HepG2 (cell line): ENCODE measurements around the gene ADSS1. TPM values are rescaled to one million over a fixed set of nuclear protein-coding genes. Genes with fewer than 3 reads are reported as not detected.

Experiments used
- ARNTL ChIP-seq: sonication (generic); formaldehyde crosslinking; IDR thresholded peaks from 2 replicates; pipeline ENCODE4 v1.4.0; 2020; ENCODE audit warnings: mild to moderate bottlenecking, missing genetic modification reagents
- KDM5B ChIP-seq: sonication (generic); formaldehyde crosslinking; IDR thresholded peaks from 2 replicates; pipeline ENCODE4 v1.4.0; 2020; ENCODE audit warnings: missing genetic modification reagents, mild to moderate bottlenecking, borderline replicate concordance
- MATR3 ChIP-seq: sonication (generic); formaldehyde crosslinking; IDR thresholded peaks from 2 replicates; pipeline ENCODE4 v1.4.0; 2020; ENCODE audit warnings: missing genetic modification reagents
- MZF1 ChIP-seq: sonication (generic); formaldehyde crosslinking; IDR thresholded peaks from 2 replicates; pipeline ENCODE4 v1.8.1; 2023; ENCODE audit warnings: mild to moderate bottlenecking, missing genetic modification reagents, borderline replicate concordance
- NR2C2 ChIP-seq: sonication (generic); formaldehyde crosslinking; IDR thresholded peaks from 2 replicates; pipeline ENCODE4 v1.4.0; 2020; ENCODE audit warnings: missing genetic modification reagents, mild to moderate bottlenecking, moderate library complexity, borderline replicate concordance
- PHF8 ChIP-seq: sonication (generic); formaldehyde crosslinking; IDR thresholded peaks from 2 replicates; pipeline ENCODE4 v1.5.0; 2020; ENCODE audit warnings: missing genetic modification reagents
- RORA ChIP-seq: sonication (generic); formaldehyde crosslinking; IDR thresholded peaks from 2 replicates; pipeline ENCODE4 v1.5.0; 2020; ENCODE audit warnings: mild to moderate bottlenecking, missing genetic modification reagents, moderate library complexity
- ZNF124 ChIP-seq: sonication (generic); formaldehyde crosslinking; IDR thresholded peaks from 2 replicates; pipeline ENCODE4 v1.4.0; 2020; ENCODE audit warnings: missing genetic modification reagents
- ZNF225 ChIP-seq: sonication (generic); formaldehyde crosslinking; IDR thresholded peaks from 2 replicates; pipeline ENCODE4 v1.4.0; 2020; ENCODE audit warnings: mild to moderate bottlenecking, missing genetic modification reagents
- ZNF253 ChIP-seq: sonication (generic); formaldehyde crosslinking; IDR thresholded peaks from 2 replicates; pipeline ENCODE4 v1.8.0; 2022; ENCODE audit warnings: mild to moderate bottlenecking, missing genetic modification reagents, borderline replicate concordance
- ZNF446 ChIP-seq: sonication (generic); formaldehyde crosslinking; IDR thresholded peaks from 2 replicates; pipeline ENCODE4 v1.5.0; 2020; ENCODE audit warnings: mild to moderate bottlenecking, missing genetic modification reagents
- ZNF747 ChIP-seq: sonication (generic); formaldehyde crosslinking; IDR thresholded peaks from 2 replicates; pipeline ENCODE4 v1.8.1; 2023; ENCODE audit warnings: missing genetic modification reagents, mild to moderate bottlenecking, borderline replicate concordance
- ZSCAN21 ChIP-seq: sonication (generic); formaldehyde crosslinking; IDR thresholded peaks from 2 replicates; pipeline ENCODE4 v1.8.0; 2022; ENCODE audit warnings: mild to moderate bottlenecking, missing genetic modification reagents, moderate library complexity, borderline replicate concordance
- polyA plus RNA-seq, 8 experiments: library from polyadenylated mRNA; depleted of rRNA in 3 of 8; stranded (reverse) in 7 of 8; unstranded in 1 of 8; fragments of >200 nt; fragmentation: Illumina TruSeq in 4 of 8; extraction: Trizol in 4 of 8; gene quantifications; 2 replicates each; pipeline versions ENCODE4 v1.2.1 to v1.2.3, GENCODE V29; 2011 to 2016; ENCODE audit warnings: low read depth in 4 of 8, missing spikeins in 1 of 8, mixed read lengths in 1 of 8; ENCODE audit not compliant: insufficient read depth in 1 of 8
- total RNA-seq, 5 experiments: library from RNA; depleted of rRNA; stranded (reverse); fragments of >200 nt; fragmentation: Illumina TruSeq; extraction: Trizol; gene quantifications; 2 replicates each; pipeline ENCODE4 v1.2.3, GENCODE V29; 2016; ENCODE audit warnings: low read depth in 1 of 5
- TF ChIP-seq, protein P1 (sequence below): IDR thresholded peaks from 2 replicates; pipeline ENCODE4 v1.6.1; 2016; ENCODE audit warnings: low read depth, control low read depth
- TF ChIP-seq, protein P2 (sequence below), 2 experiments: sonication (generic) in 1 of 2; formaldehyde crosslinking in 1 of 2; IDR thresholded peaks; 2 replicates each; pipeline versions ENCODE4 v1.4.0 to v1.6.1; 2018 to 2020; ENCODE audit warnings: missing genetic modification reagents in 2 of 2, borderline replicate concordance in 1 of 2, low read depth in 1 of 2, mild to moderate bottlenecking in 1 of 2, missing biosample characterization in 1 of 2
- TF ChIP-seq, protein P3 (sequence below): sonication (generic); formaldehyde crosslinking; IDR thresholded peaks from 2 replicates; pipeline ENCODE4 v1.5.1; 2020; ENCODE audit warnings: mild to moderate bottlenecking, moderate library complexity, missing genetic modification reagents
- TF ChIP-seq, protein P4 (sequence below): sonication (generic); formaldehyde crosslinking; IDR thresholded peaks from 2 replicates; pipeline ENCODE4 v1.8.1; 2023; ENCODE audit warnings: missing genetic modification reagents, mild to moderate bottlenecking, borderline replicate concordance
- TF ChIP-seq, protein P5 (sequence below): sonication (generic); formaldehyde crosslinking; IDR thresholded peaks from 2 replicates; pipeline ENCODE4 v1.9.0; 2022; ENCODE audit warnings: missing genetic modification reagents, mild to moderate bottlenecking, borderline replicate concordance
- TF ChIP-seq, protein P6 (sequence below): sonication (generic); formaldehyde crosslinking; IDR thresholded peaks from 2 replicates; pipeline ENCODE4 v1.5.1; 2020; ENCODE audit warnings: missing genetic modification reagents, mild to moderate bottlenecking, borderline replicate concordance

The ADSS1 gene
- total and polyA plus RNA-seq, 2 of the 13 experiments (the other 11 are each of a cell fraction or from before 2014, with no cell fraction given), result 1.0 to 36.7 TPM

DNA sequence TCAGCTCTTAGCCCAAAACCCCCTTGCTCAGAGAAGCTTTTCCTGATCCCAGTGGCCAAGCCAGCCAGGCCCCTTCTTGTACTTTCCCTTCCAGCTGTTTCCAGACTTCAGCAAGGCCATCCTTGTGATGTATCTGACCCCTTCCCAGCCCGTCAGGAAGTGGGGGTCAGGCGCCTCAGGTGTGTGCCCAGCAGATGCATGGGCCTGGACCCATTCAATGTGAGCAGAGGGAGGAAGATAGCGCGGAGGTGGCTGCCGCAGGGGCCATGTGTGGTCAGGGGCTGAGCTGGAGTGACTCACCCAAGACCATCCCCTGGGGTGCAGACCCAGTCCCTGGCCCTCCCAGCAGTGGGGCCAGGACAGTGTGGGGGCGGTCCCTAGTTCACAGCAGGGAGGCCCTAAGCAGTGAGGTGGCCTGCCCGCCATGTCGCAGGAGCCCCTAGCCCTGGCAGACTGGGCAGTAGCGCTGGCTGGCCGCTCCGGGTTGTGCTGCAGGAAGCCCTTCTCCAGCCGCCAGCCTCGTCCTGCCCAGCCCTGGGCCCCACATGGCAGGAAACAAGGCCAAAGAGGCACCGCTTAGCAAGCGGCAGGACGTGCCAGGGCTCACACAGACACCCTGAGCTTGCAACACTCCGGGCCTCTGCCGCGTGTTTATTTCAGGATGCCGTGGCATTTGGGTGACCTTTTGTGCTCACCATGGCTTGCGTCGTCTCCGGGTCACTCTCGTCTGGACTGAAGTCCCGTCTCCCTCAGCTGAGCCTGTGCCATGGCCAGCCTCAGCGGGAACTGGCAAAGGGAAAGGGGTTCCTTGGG lies 12.0 kb downstream of the ADSS1 start (continued):
- TF ChIP-seq, protein P1, sequence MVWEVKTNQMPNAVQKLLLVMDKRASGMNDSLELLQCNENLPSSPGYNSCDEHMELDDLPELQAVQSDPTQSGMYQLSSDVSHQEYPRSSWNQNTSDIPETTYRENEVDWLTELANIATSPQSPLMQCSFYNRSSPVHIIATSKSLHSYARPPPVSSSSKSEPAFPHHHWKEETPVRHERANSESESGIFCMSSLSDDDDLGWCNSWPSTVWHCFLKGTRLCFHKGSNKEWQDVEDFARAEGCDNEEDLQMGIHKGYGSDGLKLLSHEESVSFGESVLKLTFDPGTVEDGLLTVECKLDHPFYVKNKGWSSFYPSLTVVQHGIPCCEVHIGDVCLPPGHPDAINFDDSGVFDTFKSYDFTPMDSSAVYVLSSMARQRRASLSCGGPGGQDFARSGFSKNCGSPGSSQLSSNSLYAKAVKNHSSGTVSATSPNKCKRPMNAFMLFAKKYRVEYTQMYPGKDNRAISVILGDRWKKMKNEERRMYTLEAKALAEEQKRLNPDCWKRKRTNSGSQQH (CRISPR knock-in tag), result no peak
- TF ChIP-seq ZSCAN21 (peak; percentile 91), NR2C2 (CRISPR knock-in tag) (peak; percentile 87), MZF1 (CRISPR knock-in tag) (peak; percentile 85; the same call in 1 of the 2 replicates), KDM5B (CRISPR knock-in tag) (peak; percentile 78; the same call in 1 of the 2 replicates), ZNF124 (peak; percentile 82; the same call in 1 of the 2 replicates), MATR3 (CRISPR knock-in tag) (no peak), ZNF225 (CRISPR knock-in tag) (peak; percentile 92; the same call in 1 of the 2 replicates), ZNF747 (CRISPR knock-in tag) (peak; percentile 87), RORA (CRISPR knock-in tag) (no peak), ZNF446 (peak; percentile 79; the same call in 1 of the 2 replicates), ARNTL (CRISPR knock-in tag) (peak; percentile 95), ZNF253 (CRISPR knock-in tag) (peak; percentile 89), PHF8 (peak; percentile 46; the same call in 1 of the 2 replicates)
- TF ChIP-seq, protein P2, sequence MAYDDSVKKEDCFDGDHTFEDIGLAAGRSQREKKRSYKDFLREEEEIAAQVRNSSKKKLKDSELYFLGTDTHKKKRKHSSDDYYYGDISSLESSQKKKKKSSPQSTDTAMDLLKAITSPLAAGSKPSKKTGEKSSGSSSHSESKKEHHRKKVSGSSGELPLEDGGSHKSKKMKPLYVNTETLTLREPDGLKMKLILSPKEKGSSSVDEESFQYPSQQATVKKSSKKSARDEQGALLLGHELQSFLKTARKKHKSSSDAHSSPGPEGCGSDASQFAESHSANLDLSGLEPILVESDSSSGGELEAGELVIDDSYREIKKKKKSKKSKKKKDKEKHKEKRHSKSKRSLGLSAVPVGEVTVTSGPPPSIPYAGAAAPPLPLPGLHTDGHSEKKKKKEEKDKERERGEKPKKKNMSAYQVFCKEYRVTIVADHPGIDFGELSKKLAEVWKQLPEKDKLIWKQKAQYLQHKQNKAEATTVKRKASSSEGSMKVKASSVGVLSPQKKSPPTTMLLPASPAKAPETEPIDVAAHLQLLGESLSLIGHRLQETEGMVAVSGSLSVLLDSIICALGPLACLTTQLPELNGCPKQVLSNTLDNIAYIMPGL (CRISPR knock-in tag; IDR thresholded peaks at IDR 0.05; ENCODE audit: borderline replicate concordance in 1 of 2, low read depth in 1 of 2), result peak; percentile 67 to 73
- TF ChIP-seq, protein P3, sequence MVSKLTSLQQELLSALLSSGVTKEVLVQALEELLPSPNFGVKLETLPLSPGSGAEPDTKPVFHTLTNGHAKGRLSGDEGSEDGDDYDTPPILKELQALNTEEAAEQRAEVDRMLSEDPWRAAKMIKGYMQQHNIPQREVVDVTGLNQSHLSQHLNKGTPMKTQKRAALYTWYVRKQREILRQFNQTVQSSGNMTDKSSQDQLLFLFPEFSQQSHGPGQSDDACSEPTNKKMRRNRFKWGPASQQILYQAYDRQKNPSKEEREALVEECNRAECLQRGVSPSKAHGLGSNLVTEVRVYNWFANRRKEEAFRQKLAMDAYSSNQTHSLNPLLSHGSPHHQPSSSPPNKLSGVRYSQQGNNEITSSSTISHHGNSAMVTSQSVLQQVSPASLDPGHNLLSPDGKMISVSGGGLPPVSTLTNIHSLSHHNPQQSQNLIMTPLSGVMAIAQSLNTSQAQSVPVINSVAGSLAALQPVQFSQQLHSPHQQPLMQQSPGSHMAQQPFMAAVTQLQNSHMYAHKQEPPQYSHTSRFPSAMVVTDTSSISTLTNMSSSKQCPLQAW (CRISPR knock-in tag), result peak; percentile 89
- TF ChIP-seq, protein P4, sequence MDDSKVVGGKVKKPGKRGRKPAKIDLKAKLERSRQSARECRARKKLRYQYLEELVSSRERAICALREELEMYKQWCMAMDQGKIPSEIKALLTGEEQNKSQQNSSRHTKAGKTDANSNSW (CRISPR knock-in tag), result no peak
- TF ChIP-seq, protein P5, sequence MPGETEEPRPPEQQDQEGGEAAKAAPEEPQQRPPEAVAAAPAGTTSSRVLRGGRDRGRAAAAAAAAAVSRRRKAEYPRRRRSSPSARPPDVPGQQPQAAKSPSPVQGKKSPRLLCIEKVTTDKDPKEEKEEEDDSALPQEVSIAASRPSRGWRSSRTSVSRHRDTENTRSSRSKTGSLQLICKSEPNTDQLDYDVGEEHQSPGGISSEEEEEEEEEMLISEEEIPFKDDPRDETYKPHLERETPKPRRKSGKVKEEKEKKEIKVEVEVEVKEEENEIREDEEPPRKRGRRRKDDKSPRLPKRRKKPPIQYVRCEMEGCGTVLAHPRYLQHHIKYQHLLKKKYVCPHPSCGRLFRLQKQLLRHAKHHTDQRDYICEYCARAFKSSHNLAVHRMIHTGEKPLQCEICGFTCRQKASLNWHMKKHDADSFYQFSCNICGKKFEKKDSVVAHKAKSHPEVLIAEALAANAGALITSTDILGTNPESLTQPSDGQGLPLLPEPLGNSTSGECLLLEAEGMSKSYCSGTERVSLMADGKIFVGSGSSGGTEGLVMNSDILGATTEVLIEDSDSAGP (CRISPR knock-in tag), result peak; percentile 58
- TF ChIP-seq, protein P6, sequence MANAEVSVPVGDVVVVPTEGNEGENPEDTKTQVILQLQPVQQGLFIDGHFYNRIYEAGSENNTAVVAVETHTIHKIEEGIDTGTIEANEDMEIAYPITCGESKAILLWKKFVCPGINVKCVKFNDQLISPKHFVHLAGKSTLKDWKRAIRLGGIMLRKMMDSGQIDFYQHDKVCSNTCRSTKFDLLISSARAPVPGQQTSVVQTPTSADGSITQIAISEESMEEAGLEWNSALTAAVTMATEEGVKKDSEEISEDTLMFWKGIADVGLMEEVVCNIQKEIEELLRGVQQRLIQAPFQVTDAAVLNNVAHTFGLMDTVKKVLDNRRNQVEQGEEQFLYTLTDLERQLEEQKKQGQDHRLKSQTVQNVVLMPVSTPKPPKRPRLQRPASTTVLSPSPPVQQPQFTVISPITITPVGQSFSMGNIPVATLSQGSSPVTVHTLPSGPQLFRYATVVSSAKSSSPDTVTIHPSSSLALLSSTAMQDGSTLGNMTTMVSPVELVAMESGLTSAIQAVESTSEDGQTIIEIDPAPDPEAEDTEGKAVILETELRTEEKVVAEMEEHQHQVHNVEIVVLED (CRISPR knock-in tag), result peak; percentile 77; the same call in 1 of the 2 replicates
